HG03469 (cell line): Measurements from ENCODE around the gene NUPR1.
"Not testable (repeated sequence)": the region's sequence is repeated elsewhere in the genome, so short reads cannot be mapped to it uniquely, and the experiment has no call there.

ENCODE experiments used
- ATAC-seq: cut with Tn5 transposase; IDR thresholded peaks from one replicate; pipeline ENCODE4 v1.9.1; 2021; ENCODE audit warnings: mild to moderate bottlenecking, moderate library complexity, moderate number of reproducible peaks; ENCODE audit not compliant: unreplicated experiment

The NUPR1 gene

DNA sequence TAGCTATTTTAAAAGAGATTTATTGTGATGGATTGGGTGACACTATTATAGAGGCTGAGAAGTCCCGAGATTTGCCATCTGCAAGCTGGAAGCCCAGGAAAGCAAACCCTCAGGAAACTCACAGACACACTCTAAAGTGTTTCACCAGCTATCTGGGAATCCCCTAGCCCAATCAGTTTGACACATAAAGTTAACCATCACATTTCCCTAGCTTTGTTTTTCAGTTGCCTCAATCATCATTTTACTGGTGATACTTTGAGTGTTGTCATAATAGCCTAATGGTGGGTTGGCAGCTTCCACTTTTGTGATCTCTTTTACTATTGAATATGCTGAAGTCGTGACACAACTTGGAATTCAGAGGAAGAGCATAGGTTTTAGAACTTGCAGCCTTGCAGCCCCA, 16.8 kb upstream of the NUPR1 start:
- no peak for ATAC-seq

DNA sequence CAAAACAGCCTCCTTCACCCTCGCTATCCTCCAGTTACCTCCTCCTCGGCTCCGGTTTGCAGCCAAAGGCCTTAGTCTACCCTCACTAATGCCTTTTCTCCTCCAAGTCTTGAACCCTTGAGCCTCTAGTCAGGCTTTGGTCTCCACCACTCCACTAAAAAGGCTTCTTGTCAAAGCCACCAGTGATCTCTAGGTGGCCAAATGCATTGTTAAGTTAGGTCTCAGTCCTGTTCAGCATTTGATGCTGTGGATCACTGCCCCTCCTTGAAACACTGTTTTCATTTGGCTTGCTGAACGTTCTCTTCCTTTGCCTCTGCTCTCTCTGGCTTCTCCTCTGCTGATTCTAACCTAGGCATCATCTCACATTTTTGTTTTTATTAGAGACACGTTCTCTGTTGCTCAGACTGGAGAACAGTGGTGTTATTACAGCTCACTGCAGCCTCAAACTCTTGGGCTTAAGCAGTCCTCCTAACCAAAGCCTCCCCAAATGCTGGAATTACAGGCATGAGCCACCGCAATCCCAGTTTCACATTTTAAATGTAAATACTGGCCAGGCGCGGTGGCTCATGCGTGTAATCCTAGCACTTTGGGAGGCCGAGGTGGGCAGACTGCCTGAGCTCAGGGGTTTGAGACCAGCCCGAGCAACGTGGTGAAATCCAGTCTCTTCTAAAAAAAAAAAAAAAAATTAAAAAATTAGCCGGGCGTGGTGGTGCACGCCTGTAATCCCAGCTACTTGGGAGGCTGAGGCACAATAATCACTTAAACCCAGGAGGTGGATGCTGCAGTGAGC, 16.1 kb upstream of the NUPR1 start:
- no peak for ATAC-seq

DNA sequence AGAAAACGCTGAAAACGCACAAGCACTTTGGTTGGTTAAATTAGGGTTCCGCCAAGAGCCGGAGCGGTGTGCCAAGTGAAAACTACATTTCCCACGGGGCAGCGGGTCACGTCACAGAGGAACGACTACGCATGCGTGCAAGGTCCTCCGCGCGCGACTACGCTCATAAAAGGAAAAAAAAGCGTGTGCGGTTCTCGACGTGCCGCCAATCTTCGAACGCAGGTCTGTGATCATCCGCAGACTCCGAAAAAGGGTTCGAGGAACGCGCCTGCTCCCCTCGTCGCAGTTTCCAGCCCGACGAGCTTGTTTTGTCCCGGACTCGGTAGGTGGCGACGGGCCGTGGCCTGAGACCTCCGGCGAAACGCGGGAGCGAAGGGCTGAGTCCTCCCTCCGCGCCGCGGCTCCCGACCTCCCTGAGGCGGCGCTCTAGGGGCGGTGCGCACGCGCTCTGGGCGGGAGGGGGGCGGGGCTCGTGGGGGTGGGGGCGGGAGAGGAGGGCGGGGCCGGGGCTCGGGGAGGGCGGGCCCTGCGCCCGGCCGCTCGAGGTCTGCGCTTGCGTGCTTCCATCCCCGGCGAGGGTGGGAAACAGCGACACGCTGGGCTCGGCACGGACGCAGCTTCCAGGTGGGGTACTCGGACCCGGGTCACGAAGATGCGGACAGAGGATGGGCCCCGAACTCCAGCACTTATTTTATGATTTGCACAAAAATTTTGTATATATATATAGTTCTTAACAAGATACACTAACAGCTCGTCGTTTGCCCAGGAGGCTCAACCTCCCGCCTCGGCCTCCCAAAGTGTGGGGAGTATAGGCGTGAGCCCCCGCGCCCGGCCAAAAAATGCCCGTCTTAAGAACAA, 15.2 kb upstream of the NUPR1 start, which contains the start of gene SGF29:
Gene SGF29 (plus strand): TSS at position 145 of the 858 bp plus-strand sequence. CDS start 27,150 bp downstream, outside the sequence.
- peak; percentile 43 for ATAC-seq

DNA sequence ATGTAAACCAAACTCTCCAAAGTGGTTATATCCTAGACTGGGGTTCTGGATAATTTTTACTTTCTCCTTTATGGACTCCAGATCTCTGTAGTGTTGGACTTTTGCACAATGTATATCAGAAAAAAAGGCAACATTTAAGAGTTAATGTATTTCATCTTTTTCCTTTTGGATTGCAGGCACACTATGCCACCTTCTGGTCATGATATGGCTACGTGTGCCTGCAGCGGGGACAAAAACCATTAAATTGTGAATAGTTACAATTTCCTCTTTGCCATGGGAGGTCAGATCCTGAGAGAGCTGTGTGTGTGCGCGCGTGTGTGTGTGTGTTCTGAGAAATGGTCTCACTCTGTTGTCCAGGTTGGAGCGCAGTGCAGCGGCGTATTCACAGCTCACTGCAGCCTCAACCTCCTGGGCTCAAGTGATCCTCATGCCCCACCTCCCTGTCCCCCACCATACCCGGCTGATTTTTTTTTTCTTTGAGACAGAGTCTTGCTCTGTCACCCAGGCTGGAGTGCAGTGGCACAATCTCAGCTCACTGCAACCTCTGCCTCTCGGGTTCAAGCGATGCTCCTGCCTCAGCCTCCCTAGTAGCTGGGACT, 10.6 kb upstream of the NUPR1 start:
- ATAC-seq = no peak

DNA sequence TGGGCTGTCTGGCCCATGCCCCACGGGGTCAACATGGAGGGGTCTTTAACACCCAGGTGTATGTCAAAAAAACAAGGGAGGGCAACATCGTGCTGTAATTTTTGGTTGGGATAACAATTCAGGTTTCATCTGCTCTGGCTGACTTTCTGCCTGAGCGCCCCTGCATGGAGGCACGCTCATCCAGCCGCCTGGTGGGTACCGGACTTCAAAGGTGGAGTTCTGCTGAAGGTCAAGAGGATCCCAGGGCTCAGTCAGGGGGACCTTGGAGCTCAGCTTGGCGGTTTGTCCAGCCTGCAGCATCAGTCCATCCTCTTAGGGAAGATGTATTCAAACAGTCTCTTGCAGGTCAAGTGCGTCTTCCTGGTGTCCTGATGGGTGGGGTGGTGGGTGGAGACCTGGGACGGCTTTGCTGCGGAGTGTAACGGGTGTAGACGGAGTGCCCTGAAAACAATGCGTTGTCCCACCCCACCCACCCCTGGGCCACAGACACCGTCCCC, 9.6 kb upstream of the NUPR1 start:
- ATAC-seq = no peak

DNA sequence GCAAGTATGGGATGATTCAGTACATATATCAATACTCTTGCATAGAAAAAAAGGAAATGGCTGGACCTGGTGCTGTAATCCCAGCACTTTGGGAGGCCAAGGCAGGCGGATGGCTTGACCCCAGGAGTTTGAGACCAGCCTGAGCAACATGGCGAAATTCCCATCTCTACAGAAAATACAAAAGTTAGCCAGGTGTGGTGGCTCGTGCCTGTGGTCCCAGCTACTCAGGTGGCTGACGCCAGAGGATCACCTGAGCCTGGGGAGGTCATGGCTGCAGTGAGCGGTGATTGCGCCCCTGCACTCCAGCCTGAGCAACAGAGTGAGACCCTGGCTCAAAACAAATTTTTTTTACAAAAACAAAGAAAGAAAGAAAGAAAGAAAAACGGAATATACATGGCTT, 7.9 kb upstream of the NUPR1 start:
- no peak for ATAC-seq

DNA sequence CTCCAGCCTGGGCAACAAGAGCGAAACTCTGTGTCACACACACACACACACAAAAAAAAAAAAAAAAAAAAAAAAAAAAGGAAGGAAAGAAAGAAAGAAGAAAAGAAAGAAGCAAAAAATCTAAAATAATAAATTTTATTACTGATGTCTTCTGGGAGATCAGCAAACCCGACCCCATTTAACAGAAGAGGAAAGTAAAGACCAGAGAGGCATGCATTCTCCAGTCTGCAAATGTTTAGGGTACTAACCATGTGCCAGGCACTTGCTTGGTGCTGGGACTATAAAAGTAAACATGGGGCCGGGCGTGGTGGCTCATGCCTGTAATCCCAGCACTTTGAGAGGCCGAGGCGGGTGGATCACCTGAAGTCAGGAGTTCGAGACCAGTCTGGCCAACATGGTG, 7.2 kb upstream of the NUPR1 start:
- not testable (repeated sequence) for ATAC-seq

DNA sequence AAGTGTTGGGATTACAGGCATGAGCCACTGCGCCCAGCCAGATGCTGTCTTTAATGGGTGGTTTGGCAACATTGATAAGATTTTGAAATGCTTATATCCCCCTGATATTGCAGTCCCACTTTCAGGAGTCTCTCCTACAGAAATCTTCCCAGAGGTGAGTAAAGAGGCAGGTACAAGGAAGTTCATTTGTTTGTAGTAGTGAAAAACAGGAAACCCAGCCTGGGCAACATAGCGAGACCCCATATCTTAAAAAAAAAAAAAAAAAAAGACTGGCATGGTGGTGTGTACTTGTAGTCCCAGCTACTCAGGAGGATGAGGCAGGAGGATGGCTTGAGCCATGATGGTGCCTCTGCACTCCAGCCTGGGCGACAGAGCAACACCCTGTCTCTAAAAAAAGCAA, 6.2 kb upstream of the NUPR1 start:
- no peak for ATAC-seq

DNA sequence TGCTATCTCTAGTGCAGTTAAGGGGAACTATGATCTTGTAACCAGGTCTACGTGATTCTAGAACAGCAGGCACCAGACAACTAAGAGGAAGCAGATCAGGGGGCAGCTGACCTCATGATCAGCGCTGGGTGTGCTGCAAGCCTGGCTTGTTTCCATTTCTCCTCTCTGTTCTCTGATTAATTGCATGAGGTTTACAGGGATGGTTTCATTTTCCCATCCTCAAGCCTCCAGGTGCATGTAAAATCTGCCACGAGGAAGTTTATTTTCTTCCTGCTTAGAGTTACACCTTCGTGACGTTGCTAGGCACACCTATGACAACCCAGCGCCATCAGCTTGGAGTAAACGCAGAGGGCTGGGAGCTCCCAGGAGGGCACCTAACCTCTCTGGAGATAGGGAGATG, 4.3 kb upstream of the NUPR1 start:
- no peak for ATAC-seq

DNA sequence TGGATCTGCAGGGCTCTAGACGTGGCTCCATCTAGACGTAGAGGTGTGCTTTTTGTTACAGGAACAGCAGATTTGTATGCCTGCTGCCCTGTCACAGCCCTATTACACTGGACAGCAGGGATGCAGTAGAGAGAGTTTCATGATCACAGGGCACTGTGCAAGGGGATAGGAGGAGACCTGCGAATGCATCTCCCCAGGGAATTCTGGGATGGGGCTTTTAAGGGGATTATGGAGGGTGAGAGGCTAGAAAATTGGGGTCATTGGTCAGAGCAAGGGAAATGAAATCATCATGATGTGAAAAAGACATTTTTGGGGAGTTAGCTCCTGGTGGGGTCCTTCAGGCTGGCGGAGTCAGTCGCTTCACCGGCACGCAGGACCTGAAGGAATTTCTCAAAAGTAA, 3.9 kb upstream of the NUPR1 start:
- ATAC-seq = no peak

DNA sequence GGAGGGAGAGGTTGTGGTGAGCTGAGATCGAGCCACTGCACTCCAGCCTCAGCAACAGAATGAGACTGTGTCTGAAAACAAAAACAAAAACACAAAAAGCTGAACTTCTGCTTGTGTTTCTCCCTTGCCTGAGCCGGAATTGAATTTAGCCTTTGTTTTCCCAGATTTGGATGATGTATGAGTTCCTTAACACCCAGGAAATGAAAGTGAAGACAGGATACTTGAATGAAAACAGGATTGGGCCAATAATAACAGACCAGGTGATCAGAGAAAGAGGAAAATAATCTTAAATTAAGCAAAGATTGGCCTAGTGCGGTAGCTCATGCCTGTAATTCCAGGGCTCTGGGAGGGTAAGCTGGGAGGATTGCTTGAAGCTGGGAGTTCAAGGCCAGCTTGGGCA, 1.6 kb upstream of the NUPR1 start:
- ATAC-seq = no peak

DNA sequence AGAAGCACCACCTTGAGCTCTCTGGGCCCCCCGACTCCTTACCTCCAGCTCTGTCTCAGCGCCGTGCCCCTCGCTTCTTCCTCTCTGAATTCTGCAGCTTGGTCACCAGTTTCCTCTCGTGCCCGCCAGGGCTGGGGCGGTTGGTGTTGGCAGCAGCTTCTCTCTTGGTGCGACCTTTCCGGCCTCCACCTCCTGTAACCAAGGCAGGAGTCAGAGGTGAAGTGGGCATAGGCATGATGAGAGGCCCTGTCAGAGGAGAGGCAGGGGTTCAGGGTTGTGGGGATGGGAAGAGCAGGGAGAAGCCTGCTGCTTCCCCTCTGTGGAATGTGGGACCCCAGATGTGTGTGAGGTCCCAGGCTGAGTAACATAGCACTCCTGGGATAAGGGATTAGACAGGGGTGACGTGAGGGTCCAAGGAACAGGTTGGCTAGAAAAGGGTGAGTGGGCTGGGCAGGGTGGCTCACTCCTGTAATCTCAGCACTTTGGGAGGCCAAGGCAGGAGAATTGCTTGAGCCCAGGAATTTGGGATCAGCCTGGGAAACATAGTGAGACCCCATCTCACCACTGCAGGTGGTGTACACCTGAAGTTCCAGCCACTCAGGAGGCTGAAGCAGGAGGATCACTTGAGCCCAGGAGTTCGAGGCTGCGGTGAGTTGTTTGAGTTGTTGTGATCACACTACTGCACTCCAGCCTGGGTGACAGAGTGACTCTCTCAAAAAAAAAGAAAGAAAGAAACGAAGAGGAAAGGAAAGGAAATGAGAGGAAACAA, 626 bp downstream of the NUPR1 start:
- no peak for ATAC-seq

DNA sequence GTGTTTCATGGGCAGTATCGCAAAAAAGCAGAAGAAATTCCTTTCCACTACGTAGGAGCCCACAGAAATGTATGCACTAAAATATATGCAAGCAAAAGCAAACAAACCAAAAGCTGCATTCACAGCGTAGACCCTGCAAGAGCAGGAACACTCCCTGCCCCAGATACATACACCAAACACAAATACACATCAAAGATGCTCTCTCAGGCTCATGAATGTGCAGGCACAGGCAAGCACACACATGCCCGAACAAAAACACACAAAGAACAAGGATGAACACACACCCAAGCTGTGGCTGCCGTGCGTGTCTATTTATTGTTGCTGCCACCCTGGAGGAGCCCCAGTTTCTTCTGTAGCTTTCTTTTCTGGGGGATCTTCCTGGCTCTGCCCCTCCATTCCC, 1.7 kb downstream of the NUPR1 start:
- ATAC-seq = no peak

DNA sequence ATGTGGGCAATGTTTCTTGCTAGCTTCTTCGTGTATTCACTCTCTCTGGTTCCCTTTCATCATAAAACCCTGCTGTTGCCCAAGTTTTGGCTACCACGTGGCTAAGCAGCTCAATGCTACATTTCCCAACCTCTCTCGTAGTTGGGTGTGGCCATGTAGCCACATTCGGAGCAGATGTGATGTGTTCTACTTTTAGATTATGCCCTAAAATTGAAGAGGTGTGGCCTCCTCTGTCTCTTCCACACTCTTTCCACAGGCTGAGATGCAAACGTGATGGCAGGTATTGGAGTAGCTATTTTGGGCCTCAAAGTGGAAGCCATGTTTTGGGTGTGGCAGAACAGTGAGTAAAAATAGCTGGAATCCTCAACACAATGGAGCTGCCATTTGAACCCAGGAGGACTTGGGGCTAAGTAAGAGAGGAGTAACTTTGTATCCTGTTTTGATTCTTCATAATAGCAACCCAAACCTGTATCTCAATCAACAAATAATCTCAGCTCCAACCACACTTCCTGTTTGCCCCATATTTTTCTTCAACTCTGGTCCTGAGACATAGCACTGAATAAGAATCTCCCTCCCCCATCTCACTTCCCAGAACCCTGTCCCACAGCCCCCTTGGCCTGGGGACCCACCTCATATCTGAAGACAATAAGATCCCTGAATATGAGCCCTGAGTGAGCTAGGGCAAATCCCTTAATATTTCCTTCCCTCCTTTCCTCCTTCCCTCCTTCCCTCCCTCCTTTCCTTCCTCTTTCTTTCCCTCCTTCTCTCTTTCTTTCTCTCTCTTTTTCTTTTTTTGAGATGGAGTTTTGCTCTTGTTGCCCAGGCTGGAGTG, 4.0 kb downstream of the NUPR1 start:
- no peak for ATAC-seq

DNA sequence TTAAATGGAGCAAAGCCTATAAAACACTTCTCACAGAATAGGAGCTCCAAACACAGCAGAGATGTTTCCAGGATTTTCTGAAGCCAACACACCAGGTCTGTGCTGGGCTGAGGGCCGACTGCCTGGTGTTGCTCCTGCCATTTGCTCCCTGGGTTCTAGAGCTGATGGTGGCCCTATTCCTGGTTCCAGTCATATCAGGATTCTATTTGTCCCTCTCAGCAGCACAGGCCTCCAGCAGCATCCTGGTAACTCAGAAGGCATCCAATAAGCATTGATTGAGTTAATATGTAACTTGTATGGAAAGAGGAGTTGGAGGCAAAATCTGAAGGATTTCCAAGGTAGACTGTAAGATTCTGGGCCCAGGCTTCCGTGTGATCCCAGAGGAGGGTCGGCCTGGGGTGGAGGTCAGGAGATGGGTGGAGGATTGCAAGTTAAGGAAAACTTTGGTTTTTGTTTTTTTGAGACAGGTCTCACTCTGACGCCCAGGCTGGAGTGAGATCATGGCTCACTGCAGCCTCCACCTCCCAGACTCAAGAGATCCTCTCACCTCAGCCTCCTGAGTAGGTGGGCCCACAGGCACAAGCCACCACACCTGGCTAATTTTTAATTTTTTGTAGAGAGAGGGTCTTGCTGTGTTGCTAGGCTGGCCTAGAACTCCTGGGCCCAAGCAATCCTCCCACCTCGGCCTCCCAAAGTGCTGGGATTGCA, 5.7 kb downstream of the NUPR1 start:
- ATAC-seq = no peak

DNA sequence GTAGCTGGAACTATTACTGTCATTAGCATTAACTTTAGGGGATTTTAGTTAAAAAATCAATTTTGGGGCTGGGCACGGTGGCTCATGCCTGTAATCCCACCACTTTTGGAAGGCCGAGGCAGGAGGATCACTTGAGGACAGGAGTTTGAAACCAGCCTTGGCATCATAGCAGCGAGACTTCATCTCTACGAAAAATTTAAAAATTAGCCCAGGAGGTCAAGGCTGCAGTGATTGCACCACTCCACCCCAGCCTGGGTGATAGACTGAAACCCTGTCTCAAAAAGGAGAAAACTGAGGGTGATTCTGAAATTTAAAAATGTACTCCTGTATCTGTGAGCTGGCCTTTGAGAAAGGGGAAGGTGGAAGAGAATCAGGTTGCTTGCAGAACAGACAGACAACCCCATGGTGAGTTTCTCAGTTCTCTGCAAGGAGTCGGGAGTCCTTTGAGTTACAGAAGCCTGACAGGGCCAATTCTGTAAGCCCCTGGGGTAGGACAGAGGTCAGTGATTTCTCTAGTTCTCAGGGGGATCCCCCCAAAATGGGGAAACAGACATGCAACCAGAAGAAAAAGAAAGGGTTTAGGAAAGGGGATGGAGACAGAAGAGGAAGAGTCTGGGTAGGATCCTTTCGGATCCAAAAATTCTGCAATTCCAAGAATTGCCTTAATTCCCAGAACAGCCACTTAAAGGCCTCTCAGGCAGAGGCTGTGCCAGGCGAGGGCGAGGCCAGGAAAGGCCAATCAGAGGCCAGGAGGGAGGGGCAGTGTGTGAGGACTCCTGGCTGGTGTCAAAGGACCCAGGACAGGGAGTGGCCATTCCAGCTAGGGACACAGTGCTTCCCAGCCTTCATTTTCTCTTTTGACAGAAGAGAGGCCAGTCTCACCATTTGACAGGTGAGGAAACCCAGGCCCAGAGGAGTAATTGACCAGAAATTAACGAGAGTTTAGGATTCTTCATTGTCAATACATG, 6.7 kb downstream of the NUPR1 start:
- no peak for ATAC-seq

DNA sequence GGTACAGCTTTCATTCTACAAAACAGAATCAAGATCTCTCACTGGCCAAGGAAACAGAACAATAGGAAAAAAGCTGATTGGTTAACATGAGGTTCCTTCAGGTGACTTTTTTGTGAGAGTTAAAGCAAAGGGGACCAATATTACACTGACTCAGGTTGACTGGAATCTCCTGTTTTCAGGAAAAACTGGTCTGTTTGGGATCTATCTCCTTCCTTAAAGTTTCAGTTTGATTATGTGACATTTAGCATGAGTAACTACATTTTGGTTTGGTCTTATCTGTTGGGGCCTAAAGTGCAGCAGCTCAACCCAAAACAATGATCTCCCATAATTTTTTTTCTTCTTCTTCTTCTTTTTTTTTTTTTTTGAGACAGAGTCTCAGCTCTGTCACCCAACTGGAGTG, 9.7 kb downstream of the NUPR1 start:
- ATAC-seq = no peak

DNA sequence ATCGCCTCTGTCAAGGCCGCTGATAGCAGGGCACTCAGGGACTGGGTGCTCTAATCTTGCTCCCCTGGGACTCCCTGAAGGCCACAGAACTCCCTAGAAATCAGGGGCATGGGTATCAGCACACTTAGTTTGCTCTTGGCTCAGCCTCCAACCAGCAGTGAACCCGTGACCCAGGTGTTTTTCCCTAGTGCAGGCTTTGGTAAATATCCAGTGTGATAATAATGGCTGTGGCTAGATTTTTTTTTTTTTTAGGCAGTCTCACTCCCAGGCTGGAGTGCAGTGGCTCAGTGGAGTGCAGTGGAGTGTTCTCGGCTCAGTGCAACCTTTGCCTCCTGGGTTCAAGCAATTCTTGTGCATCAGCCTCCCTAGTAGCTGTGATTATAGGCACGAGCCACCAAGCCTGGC, 10.3 kb downstream of the NUPR1 start:
- no peak for ATAC-seq
